HepG2 (cell line): ENCODE measurements around the gene CPAMD8. TPM values are rescaled to one million over a fixed set of nuclear protein-coding genes. Genes with fewer than 3 reads are reported as not detected.

Source experiments
- GLMP ChIP-seq: sonication (generic); formaldehyde crosslinking; IDR thresholded peaks from 2 replicates; pipeline ENCODE4 v1.9.0; 2021; ENCODE audit warnings: missing genetic modification reagents, mild to moderate bottlenecking, borderline replicate concordance
- GMEB2 ChIP-seq: IDR thresholded peaks from 2 replicates; pipeline ENCODE4 v1.6.1; 2016; ENCODE audit warnings: missing biosample characterization, missing genetic modification reagents, low read depth
- HINFP ChIP-seq: sonication (generic); formaldehyde crosslinking; IDR thresholded peaks from 2 replicates; pipeline ENCODE4 v1.4.0; 2020; ENCODE audit warnings: low read depth, mild to moderate bottlenecking, missing genetic modification reagents
- HMGXB3 ChIP-seq: sonication (generic); formaldehyde crosslinking; IDR thresholded peaks from 2 replicates; pipeline ENCODE4 v1.4.0; 2020; ENCODE audit warnings: missing genetic modification reagents, borderline replicate concordance
- HNF4G ChIP-seq, 2 experiments: sonication (generic) in 1 of 2; formaldehyde crosslinking in 1 of 2; IDR thresholded peaks; 2 replicates each; pipeline versions ENCODE4 v1.4.0 to v1.6.1; 2011 to 2020; ENCODE audit warnings: borderline replicate concordance in 2 of 2, low read depth in 2 of 2, mild to moderate bottlenecking in 2 of 2, low read length in 1 of 2, missing genetic modification reagents in 1 of 2, moderate library complexity in 1 of 2
- KLF16 ChIP-seq, 2 experiments: sonication (generic) in 1 of 2; formaldehyde crosslinking in 1 of 2; IDR thresholded peaks; 2 replicates each; pipeline versions ENCODE4 v1.6.1 to v1.8.0; 2016 to 2023; ENCODE audit warnings: missing genetic modification reagents in 2 of 2, missing compliant biosample characterization in 1 of 2
- MXD3 ChIP-seq: IDR thresholded peaks from 2 replicates; pipeline ENCODE4 v1.6.1; 2016; ENCODE audit warnings: mild to moderate bottlenecking, missing biosample characterization, missing genetic modification reagents
- THAP8 ChIP-seq: sonication (generic); formaldehyde crosslinking; IDR thresholded peaks from 2 replicates; pipeline ENCODE4 v1.5.1; 2020; ENCODE audit warnings: missing genetic modification reagents, mild to moderate bottlenecking, borderline replicate concordance
- ZFP36L1 ChIP-seq: sonication (generic); formaldehyde crosslinking; IDR thresholded peaks from 2 replicates; pipeline ENCODE4 v1.8.0; 2022; ENCODE audit warnings: mild to moderate bottlenecking, missing genetic modification reagents, moderate library complexity
- ZNF235 ChIP-seq: sonication (generic); formaldehyde crosslinking; IDR thresholded peaks from 2 replicates; pipeline ENCODE4 v1.8.1; 2023; ENCODE audit warnings: mild to moderate bottlenecking, missing genetic modification reagents, borderline replicate concordance
- ZNF253 ChIP-seq: sonication (generic); formaldehyde crosslinking; IDR thresholded peaks from 2 replicates; pipeline ENCODE4 v1.8.0; 2022; ENCODE audit warnings: mild to moderate bottlenecking, missing genetic modification reagents, borderline replicate concordance
- ZNF510 ChIP-seq: sonication (generic); formaldehyde crosslinking; IDR thresholded peaks from 2 replicates; pipeline ENCODE4 v1.4.0; 2020; ENCODE audit warnings: low read depth, mild to moderate bottlenecking, missing genetic modification reagents
- ZNF784 ChIP-seq: sonication (generic); formaldehyde crosslinking; IDR thresholded peaks from 2 replicates; pipeline ENCODE4 v1.5.1; 2020; ENCODE audit warnings: missing genetic modification reagents, mild to moderate bottlenecking, borderline replicate concordance
- ZNF891 ChIP-seq: sonication (generic); formaldehyde crosslinking; IDR thresholded peaks from 2 replicates; pipeline ENCODE4 v1.5.0; 2020; ENCODE audit warnings: mild to moderate bottlenecking, missing genetic modification reagents
- ZSCAN25 ChIP-seq: sonication (generic); formaldehyde crosslinking; IDR thresholded peaks from 2 replicates; pipeline ENCODE4 v1.8.0; 2022; ENCODE audit warnings: mild to moderate bottlenecking, missing genetic modification reagents
- polyA plus RNA-seq, 8 experiments: library from polyadenylated mRNA; depleted of rRNA in 3 of 8; stranded (reverse) in 7 of 8; unstranded in 1 of 8; fragments of >200 nt; fragmentation: Illumina TruSeq in 4 of 8; extraction: Trizol in 4 of 8; gene quantifications; 2 replicates each; pipeline versions ENCODE4 v1.2.1 to v1.2.3, GENCODE V29; 2011 to 2016; ENCODE audit warnings: low read depth in 4 of 8, missing spikeins in 1 of 8, mixed read lengths in 1 of 8; ENCODE audit not compliant: insufficient read depth in 1 of 8
- total RNA-seq, 5 experiments: library from RNA; depleted of rRNA; stranded (reverse); fragments of >200 nt; fragmentation: Illumina TruSeq; extraction: Trizol; gene quantifications; 2 replicates each; pipeline ENCODE4 v1.2.3, GENCODE V29; 2016; ENCODE audit warnings: low read depth in 1 of 5

The CPAMD8 gene
- total and polyA plus RNA-seq, 2 of the 13 experiments (the other 11 are each of a cell fraction or from before 2014, with no cell fraction given), result 0.29 to 0.34 TPM

- no peak for TF ChIP-seq GLMP (CRISPR knock-in tag)
- peak; percentile 34; the same call in 1 of the 2 replicates for TF ChIP-seq GMEB2 (CRISPR knock-in tag)
- peak; percentile 98 for TF ChIP-seq ZFP36L1 (CRISPR knock-in tag)
- TF ChIP-seq ZSCAN25 (CRISPR knock-in tag), result no peak
- no peak for TF ChIP-seq ZNF235 (CRISPR knock-in tag)
- no peak for TF ChIP-seq HMGXB3 (CRISPR knock-in tag)
- TF ChIP-seq ZNF784 (CRISPR knock-in tag), result no peak; the same call in 1 of the 2 replicates
- TF ChIP-seq MXD3, result peak; percentile 65; the same call in 1 of the 2 replicates
- TF ChIP-seq ZNF510 (CRISPR knock-in tag), result no peak
- no peak for TF ChIP-seq THAP8 (CRISPR knock-in tag)
- peak in 1 of 2 experiments; percentile 85; a peak in 3 of 4 replicates for TF ChIP-seq KLF16 (CRISPR knock-in tag; IDR thresholded peaks at IDR 0.05)
- no peak; the same call in 1 of the 2 replicates for TF ChIP-seq HINFP (CRISPR knock-in tag)
- TF ChIP-seq HNF4G (IDR thresholded peaks at IDR 0.05; ENCODE audit: borderline replicate concordance, low read depth, low read length), result no peak
- TF ChIP-seq HNF4G (CRISPR knock-in tag; IDR thresholded peaks at IDR 0.05; ENCODE audit: borderline replicate concordance, low read depth), result no peak
- TF ChIP-seq ZNF891, result no peak; the same call in 1 of the 2 replicates
- TF ChIP-seq ZNF253 (CRISPR knock-in tag), result no peak
Measured at GRCh38 chr19:17075035-17075863, 48.6 kb upstream of the CPAMD8 start, which contains the start of the genes HAUS8 and MYO9B (continued).
